HG03558 (cell line): ENCODE measurements around the gene MOCOS.
"Not testable (repeated sequence)": the region's sequence is repeated elsewhere in the genome, so short reads cannot be mapped to it uniquely, and the experiment has no call there.

Experiments
- ATAC-seq: cut with Tn5 transposase; IDR thresholded peaks from one replicate; pipeline ENCODE4 v1.9.1; 2021; ENCODE audit warnings: moderate number of reproducible peaks; ENCODE audit not compliant: unreplicated experiment; ENCODE audit errors: extremely low read depth

MOCOS gene

DNA sequence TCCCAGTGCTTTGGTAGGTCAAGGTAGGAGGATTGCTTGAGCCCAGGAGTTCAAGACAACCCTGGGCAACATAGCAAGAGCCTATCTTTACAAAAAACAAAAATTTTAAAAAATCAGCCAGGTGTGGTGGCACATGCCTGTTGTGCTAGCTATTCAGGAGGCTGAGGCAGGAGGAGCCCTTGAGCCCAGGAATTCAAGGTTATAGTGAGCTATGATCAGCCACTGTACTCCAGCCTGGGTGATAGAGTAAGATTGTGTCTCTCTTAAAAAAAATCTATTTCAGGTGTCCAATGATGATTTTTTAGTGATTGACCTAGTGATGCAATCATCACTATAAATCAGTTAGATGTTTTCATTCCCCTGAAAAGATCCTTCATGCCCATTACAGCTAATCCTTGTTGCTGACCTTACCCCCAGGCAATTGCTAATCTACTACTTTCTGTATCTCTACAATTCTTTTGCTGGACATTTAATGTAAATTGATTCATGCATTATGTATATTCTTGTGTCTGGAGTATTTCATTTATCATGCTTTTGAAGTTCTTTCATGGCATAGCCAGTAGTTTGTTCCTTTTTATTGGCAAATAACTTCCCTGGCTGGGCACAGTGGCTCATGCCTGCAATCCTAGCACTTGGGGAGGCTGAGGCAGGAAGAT is 10.3 kb downstream of the MOCOS start:
- no peak for ATAC-seq

DNA sequence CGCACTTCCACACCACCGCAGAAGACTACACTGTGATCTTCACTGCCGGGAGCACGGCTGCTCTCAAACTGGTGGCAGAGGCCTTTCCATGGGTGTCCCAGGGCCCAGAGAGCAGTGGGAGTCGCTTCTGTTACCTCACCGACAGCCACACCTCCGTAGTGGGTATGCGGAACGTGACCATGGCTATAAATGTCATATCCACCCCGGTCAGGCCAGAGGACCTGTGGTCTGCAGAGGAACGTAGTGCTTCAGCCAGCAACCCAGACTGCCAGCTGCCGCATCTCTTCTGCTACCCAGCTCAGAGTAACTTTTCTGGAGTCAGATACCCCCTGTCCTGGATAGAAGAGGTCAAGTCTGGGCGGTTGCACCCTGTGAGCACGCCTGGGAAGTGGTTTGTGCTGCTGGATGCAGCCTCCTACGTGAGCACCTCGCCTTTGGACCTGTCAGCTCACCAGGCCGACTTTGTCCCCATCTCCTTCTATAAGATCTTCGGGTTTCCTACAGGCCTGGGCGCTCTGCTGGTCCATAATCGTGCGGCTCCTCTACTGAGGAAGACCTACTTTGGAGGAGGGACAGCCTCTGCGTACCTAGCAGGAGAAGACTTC is 12.5 kb downstream of the MOCOS start:
- no peak for ATAC-seq

GRCh38 chr18:36200354-36200771 is 13.1 kb downstream of the MOCOS start:
- no peak for ATAC-seq

DNA sequence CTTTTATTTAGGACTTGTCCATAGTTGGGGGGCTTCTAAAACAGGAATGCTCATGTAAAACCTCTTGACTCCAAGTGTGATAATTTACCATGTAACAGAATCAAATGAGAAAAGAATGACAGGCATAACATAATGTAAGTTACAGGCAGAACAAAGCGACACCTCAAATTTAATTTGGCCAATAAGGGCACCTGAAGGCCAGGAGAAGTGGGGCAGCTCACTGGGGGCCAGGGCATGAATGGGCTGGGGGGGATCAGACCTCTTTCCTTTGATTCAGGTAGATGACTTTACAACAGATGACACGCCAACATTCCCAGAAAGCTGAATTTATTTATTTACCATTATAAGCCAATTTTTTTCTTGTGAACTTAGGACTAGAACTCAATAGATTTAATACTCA is 14.5 kb downstream of the MOCOS start:
- no peak for ATAC-seq

DNA sequence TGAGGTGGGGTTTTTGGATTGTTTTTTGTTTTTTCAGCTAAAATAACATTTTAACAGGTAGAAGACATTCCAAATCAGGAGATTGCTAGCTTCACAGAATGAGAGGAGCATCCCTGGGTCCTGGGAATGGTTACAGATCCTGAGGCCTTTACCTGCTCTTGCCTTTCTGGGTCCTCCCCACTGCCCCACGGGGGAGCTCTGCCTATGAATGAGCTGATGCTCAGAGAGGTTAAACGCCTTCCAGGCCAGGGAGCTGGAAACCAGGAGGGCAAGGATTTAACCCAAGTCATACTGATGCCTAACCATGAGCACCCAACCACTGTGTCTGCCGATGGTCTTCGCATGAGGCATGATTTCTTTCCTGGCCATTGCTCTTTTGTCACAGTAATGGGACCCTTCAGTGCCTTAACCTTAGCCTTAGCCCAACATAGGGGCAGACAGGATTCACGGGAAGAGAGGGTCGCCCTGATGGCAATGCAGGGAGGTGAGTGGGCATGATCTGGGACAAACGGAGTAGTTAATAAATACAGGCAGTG is 16.1 kb downstream of the MOCOS start:
- ATAC-seq: no peak

GRCh38 chr18:36205166-36205565 is 17.9 kb downstream of the MOCOS start:
- ATAC-seq: no peak

GRCh38 chr18:36207303-36207702 is 20.0 kb downstream of the MOCOS start:
- ATAC-seq: no peak

DNA sequence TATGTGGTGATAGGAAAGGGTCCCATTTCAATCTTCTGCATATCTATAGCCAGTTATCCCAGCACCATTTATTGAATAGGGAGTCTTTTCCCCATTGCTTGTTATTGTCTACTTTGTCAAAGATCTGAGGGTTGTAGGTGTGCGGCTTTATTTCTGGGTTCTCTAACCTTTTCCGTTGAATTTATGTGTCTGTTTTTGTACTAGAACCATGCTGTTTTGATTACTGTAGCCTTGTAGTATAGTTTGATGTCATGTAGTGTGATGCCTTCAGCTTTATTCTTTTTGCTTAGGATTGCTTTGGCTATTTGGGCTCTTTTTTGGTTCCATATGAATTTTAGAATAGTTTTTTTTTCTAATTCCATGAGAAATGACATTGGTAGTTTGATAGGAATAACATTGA is 20.7 kb downstream of the MOCOS start:
- ATAC-seq: not testable (repeated sequence)

DNA sequence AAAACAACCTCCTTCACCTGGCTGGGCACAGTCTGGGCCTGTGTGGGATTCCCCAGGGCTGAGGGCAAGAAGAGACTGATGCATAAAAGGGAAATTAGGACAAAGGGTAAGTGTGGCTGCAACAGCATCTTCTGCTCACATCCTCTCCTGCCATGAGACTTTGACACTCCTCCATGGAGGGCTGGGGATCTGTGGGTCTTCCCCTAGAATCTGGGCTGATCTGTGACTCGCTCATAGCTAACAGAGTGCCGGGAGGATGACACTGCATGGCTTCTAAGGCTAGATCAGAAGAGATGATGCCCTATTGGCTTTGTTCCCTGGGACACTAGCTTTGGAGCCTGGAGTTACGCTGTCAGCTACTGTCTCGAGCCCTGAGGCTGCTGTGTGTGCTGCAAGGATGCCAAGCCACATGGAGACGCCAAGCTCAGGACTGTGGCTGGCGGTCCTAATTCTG is 24.3 kb downstream of the MOCOS start:
- ATAC-seq: no peak

DNA sequence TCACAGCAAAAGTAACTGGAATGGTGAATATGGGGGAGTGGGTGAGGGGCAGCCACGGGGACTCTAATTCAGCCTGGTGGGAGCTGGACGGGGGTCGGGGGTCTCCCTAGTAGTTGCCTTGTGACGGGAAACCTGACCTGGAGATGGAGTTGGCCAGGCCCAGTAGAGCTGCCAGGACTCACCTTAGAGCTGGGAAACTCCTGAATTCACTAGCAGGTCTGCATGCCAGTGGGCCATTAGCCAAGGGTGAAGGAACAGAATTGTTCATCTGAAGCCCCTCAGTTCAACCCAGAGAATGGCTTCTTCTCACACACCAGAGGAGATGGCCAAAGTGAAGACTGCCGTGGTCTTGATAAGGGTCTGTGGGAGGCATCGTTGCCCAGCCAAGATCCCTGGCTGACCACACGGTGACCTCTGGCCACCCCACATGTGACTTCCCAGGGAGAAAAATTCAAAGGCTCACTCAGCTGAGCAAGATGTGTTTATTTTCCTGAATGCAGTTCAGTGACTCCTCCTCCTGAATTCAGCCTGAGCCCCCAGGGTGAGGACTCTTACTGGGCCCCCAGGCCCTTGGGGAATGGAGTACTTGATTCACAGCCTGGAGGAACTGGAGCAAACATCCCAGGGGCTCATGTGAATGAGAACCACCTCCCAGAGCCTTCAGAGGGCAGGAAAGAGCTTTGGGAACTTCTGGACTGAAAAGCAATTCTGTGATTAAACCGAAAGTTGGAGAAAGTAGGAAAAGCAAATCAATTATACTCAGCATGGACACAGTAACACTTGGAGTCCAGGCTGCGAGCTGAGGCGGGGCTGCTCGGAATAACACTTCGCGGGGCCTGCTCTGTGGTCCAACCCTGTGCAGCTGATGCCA is 25.2 kb downstream of the MOCOS start:
- no peak for ATAC-seq

DNA sequence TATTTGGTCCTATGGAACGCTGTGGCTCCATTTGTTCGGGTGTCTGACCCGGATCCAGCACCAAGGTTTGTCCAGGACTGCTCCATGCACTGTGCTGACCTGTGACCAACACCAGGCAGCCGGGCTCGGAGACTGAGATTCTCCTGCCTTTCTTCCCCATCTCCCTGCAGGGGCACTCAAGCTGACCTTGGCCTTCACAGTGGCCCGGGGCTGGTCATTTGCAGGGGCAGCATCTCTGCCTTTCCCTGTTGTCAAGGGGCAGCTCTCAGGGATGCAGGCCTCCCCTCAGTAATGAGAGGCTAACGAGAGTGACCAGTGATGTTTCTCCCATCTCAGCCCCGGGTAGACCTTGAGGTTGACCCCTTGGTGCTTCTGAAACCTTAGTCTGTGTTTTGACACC is 27.5 kb downstream of the MOCOS start:
- no peak for ATAC-seq

DNA sequence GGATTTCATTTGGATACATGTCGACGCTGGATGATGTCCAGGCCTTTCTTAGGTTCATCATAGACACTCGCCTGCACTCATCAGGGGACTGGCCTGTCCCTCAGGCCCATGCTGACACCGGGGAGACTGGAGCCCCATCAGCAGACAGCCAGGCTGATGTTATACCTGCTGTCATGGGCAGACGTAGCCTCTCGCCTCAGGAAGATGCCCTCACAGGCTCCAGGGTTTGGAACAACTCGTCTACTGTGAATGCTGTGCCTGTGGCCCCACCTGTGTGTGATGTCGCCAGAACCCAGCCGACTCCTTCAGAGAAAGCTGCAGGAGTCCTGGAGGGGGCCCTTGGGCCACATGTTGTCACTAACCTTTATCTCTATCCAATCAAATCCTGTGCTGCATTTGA is 28.3 kb downstream of the MOCOS start:
- ATAC-seq: no peak

GRCh38 chr18:36217348-36217747 is 30.1 kb downstream of the MOCOS start:
- ATAC-seq: no peak

DNA sequence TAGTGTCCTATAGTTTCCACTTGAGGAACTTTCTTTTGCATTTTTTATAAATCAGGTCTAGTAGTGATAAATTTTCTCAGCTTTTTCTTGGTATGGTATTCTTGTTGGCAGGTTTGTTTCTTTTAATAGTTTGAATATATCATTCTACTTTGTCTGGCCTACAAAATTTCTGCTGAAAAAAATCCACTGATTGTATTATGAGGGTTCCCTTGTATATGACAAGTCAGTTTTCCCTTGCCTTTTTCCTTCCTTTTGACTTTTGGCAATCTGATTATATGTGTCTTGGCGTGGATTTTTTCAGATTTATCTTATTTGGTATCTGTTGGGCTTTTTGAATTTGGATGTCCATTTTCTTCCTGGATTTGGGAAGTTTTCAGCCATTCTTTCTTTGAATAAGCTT is 41.9 kb downstream of the MOCOS start:
- ATAC-seq: no peak

DNA sequence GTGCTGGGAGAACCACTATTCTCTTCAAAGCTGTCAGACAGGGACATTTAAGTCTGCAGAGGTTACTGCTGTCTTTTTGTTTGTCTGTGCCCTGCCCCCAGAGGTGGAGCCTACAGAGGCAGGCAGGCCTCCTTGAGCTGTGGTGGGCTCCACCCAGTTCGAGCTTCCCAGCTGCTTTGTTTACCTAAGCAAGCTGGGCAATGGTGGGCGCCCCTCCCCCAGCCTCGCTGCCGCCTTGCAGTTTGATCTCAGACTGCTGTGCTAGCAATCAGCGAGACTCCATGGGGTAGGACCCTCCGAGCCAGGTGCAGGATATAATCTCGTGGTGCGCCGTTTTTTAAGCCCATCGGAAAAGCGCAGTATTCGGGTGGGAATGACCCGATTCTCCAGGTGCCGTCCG is 53.2 kb downstream of the MOCOS start:
- not testable (repeated sequence) for ATAC-seq

GRCh38 chr18:36241831-36242230 is 54.5 kb downstream of the MOCOS start:
- no peak for ATAC-seq

DNA sequence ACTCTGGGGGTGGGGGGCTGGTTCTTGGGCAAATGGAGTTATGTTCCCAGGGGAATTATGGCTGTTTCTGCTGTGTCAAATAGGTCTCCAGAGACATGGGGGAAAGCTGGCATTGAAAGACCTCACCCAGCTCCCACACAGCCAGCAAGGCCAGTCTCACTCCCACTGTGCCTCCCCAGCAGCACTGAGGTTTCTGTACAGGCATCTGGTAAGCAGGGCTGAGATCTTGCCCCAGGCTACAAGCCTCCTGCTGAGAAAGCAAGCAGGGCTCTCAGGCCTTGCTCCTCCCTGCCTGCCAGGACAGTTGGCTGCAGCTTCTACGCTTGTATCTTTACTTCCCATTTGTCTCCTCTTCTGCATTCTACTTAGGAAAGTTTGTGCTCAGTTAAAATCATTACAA is 59.7 kb downstream of the MOCOS start:
- ATAC-seq: no peak

DNA sequence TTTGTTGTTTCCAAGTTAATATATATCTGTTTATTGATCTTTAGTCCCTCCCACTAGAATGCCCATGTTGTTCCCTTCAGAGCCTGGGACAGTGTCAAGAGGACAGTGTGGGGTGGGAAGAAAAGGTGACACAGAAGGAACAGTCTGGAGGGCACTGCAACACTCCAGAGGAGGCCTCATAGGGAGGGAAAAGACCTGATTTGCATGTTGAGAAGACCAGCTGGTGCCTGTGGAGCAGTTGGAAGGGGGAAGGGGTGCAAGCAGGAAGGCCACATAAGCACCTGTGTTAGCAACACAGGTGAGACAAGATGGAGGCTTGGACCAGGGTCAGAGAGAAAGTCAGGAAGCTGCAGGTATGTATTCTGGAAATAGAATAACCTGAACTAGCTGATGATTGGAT is 62.1 kb downstream of the MOCOS start:
- ATAC-seq: no peak

GRCh38 chr18:36250827-36251226 is 63.5 kb downstream of the MOCOS start:
- no peak for ATAC-seq

GRCh38 chr18:36255072-36255698 is 67.9 kb downstream of the MOCOS start:
- no peak for ATAC-seq

GRCh38 chr18:36256094-36256493 is 68.8 kb downstream of the MOCOS start:
- ATAC-seq: no peak
